ENCODE measurements around the gene KLK2. TPM values are rescaled to one million over a fixed set of nuclear protein-coding genes. Genes with fewer than 3 reads are reported as not detected.

Gene KLK2
- total and polyA plus RNA-seq, 4 donors = not detected

GRCh38 chr19:50859849-50860248 lies 13.4 kb upstream of the KLK2 start:
- WGBS, 2 donors = 87 to 96% methylated on average over 4 of the region's 4 CpGs
- DNase-seq (no peak), ATAC-seq (ENCODE audit: insufficient read depth, low FRiP score) (no peak)

GRCh38 chr19:50861010-50861409 lies 12.2 kb upstream of the KLK2 start:
- no peak for DNase-seq
- H3K27me3 ChIP-seq (ENCODE audit: control insufficient read depth in 3 of 3, insufficient read depth in 3 of 3, low read length in 2 of 3) = peaks cover 0 to 18% (median 2%) of the 10 kb centered on the region in 3 donors
- TF ChIP-seq CTCF (IDR thresholded peaks at IDR 0.05; ENCODE audit: control extremely low read depth, extremely low read depth) = no peak
- H3K36me3 ChIP-seq (ENCODE audit: control insufficient read depth in 4 of 4, insufficient read depth in 4 of 4, low read length in 4 of 4) = no peaks in the 10 kb centered on the region
- no peak for ATAC-seq (ENCODE audit: insufficient read depth, low FRiP score)
- no peak overlapping the region for H3K27ac ChIP-seq (ENCODE audit: low read depth in 1 of 2, low read length in 1 of 2)
- 70 to 88% methylated on average over 5 of the region's 5 CpGs for WGBS, 2 donors
- H3K9me3 ChIP-seq (ENCODE audit: control insufficient read depth in 4 of 4, insufficient read depth in 3 of 4, low read length in 3 of 4) = peaks cover 0 to 8% (median 0%) of the 10 kb centered on the region in 4 donors
- H3K9ac ChIP-seq (ENCODE audit: insufficient read depth in 1 of 2, low read length in 2 of 2) = no peak overlapping the region
- H3K4me1 ChIP-seq (ENCODE audit: control insufficient read depth in 5 of 5, insufficient read depth in 5 of 5, low read length in 5 of 5) = no peaks in the 10 kb centered on the region
- no peak overlapping the region for H3K4me3 ChIP-seq

More at GRCh38 chr19:50859849-50860248, 13.4 kb upstream of the KLK2 start:
- Histone ChIP-seq H3K4me1 (ENCODE audit: control insufficient read depth in 5 of 5, insufficient read depth in 5 of 5, low read length in 5 of 5) (no peaks in the 10 kb centered on the region), H3K27ac (ENCODE audit: low read depth in 1 of 2, low read length in 1 of 2) (no peak overlapping the region), H3K9ac (ENCODE audit: insufficient read depth in 1 of 2, low read length in 2 of 2) (no peak overlapping the region), H3K27me3 (ENCODE audit: control insufficient read depth in 3 of 3, insufficient read depth in 3 of 3, low read length in 2 of 3) (peaks cover 0 to 24% (median 2%) of the 10 kb centered on the region in 3 donors), H3K4me3 (no peak overlapping the region), H3K36me3 (ENCODE audit: control insufficient read depth in 4 of 4, insufficient read depth in 4 of 4, low read length in 4 of 4) (no peaks in the 10 kb centered on the region), H3K9me3 (ENCODE audit: control insufficient read depth in 4 of 4, insufficient read depth in 3 of 4, low read length in 3 of 4) (peaks cover 0 to 8% (median 0%) of the 10 kb centered on the region in 4 donors)
- TF ChIP-seq CTCF (IDR thresholded peaks at IDR 0.05; ENCODE audit: control extremely low read depth, extremely low read depth) = no peak

- H3K4me1 ChIP-seq (ENCODE audit: control insufficient read depth in 5 of 5, insufficient read depth in 5 of 5, low read length in 5 of 5) = no peaks in the 10 kb centered on the region
- H3K27ac ChIP-seq (ENCODE audit: low read depth in 1 of 2, low read length in 1 of 2) = no peak overlapping the region
- peaks cover 0 to 18% (median 2%) of the 10 kb centered on the region in 3 donors for H3K27me3 ChIP-seq (ENCODE audit: control insufficient read depth in 3 of 3, insufficient read depth in 3 of 3, low read length in 2 of 3)
- no peaks in the 10 kb centered on the region for H3K36me3 ChIP-seq (ENCODE audit: control insufficient read depth in 4 of 4, insufficient read depth in 4 of 4, low read length in 4 of 4)
- no peak overlapping the region for H3K4me3 ChIP-seq
- H3K9ac ChIP-seq (ENCODE audit: insufficient read depth in 1 of 2, low read length in 2 of 2) = no peak overlapping the region
- TF ChIP-seq CTCF (IDR thresholded peaks at IDR 0.05; ENCODE audit: control extremely low read depth, extremely low read depth) = no peak
- no peak for ATAC-seq (ENCODE audit: insufficient read depth, low FRiP score)
- no peak for DNase-seq
- 75 to 76% methylated on average over 7 of the region's 7 CpGs for WGBS, 2 donors
- H3K9me3 ChIP-seq (ENCODE audit: control insufficient read depth in 4 of 4, insufficient read depth in 3 of 4, low read length in 3 of 4) = peaks cover 0 to 8% (median 0%) of the 10 kb centered on the region in 4 donors
Measured at GRCh38 chr19:50861496-50862286, 11.5 kb upstream of the KLK2 start.
